GM21529 (cell line): Measurements from ENCODE around the gene BCL11B.

Source experiments
- ATAC-seq: cut with Tn5 transposase; IDR thresholded peaks from one replicate; pipeline ENCODE4 v1.9.1; 2021; ENCODE audit not compliant: unreplicated experiment

Gene BCL11B

GRCh38 chr14:99256483-99256874, 15.5 kb downstream of the BCL11B start:
- no peak for ATAC-seq

GRCh38 chr14:99255621-99256482, 16.1 kb downstream of the BCL11B start:
- ATAC-seq: no peak

GRCh38 chr14:99254328-99255009, 17.5 kb downstream of the BCL11B start:
- ATAC-seq: no peak

GRCh38 chr14:99253890-99254289, 18.1 kb downstream of the BCL11B start:
- no peak for ATAC-seq

GRCh38 chr14:99252940-99253868, 18.8 kb downstream of the BCL11B start:
- no peak for ATAC-seq

- no peak for ATAC-seq
Observed at GRCh38 chr14:99252443-99252939, 19.5 kb downstream of the BCL11B start.

- ATAC-seq: no peak
Observed at GRCh38 chr14:99251721-99252120, 20.3 kb downstream of the BCL11B start.

- no peak for ATAC-seq
Observed at GRCh38 chr14:99250636-99251208, 21.3 kb downstream of the BCL11B start.

- ATAC-seq: no peak
Observed at GRCh38 chr14:99249389-99249788, 22.6 kb downstream of the BCL11B start.

- no peak for ATAC-seq
Observed at GRCh38 chr14:99248761-99249171, 23.2 kb downstream of the BCL11B start.

- no peak for ATAC-seq
Observed at GRCh38 chr14:99247772-99248171, 24.2 kb downstream of the BCL11B start.

- no peak for ATAC-seq
Observed at GRCh38 chr14:99247101-99247729, 24.8 kb downstream of the BCL11B start.

GRCh38 chr14:99246536-99247097, 25.4 kb downstream of the BCL11B start:
- no peak for ATAC-seq

- no peak for ATAC-seq
Observed at GRCh38 chr14:99245564-99246511, 26.2 kb downstream of the BCL11B start.

GRCh38 chr14:99244941-99245563, 26.9 kb downstream of the BCL11B start:
- no peak for ATAC-seq

GRCh38 chr14:99244367-99244901, 27.6 kb downstream of the BCL11B start:
- ATAC-seq: no peak

- ATAC-seq: no peak
Observed at GRCh38 chr14:99242816-99243721, 28.9 kb downstream of the BCL11B start.
